CD4-positive, alpha-beta T cell treated with Interleukin-17A for 1 hour (primary cell): ENCODE results near the gene PLBD2.
A peak's percentile ranks its signal among the peaks of the same experiment; 100 is the strongest.

Experiments used
- DNase-seq: peaks from one replicate; pipeline ENCODE4 v3.0.0-alpha.2; 2020

Gene PLBD2

GRCh38 chr12:113422886-113423669 is 64.7 kb downstream of the PLBD2 start:
- no peak for DNase-seq

GRCh38 chr12:113424456-113424855 is 66.1 kb downstream of the PLBD2 start:
- DNase-seq: no peak

- DNase-seq: peak; percentile 47
These were observed 66.8 kb downstream of the PLBD2 start for GRCh38 chr12:113424915-113425823.

GRCh38 chr12:113425960-113426453 is 67.6 kb downstream of the PLBD2 start:
- DNase-seq: no peak

- DNase-seq: no peak
These were observed 69.5 kb downstream of the PLBD2 start for GRCh38 chr12:113427882-113428281.

- no peak for DNase-seq
These were observed 70.1 kb downstream of the PLBD2 start for GRCh38 chr12:113428482-113428881.

GRCh38 chr12:113432986-113433385 is 74.6 kb downstream of the PLBD2 start:
- no peak for DNase-seq

GRCh38 chr12:113435367-113435766 is 77.0 kb downstream of the PLBD2 start:
- DNase-seq: no peak

GRCh38 chr12:113436586-113436985 is 78.2 kb downstream of the PLBD2 start:
- DNase-seq: no peak

- DNase-seq: no peak
These were observed 78.8 kb downstream of the PLBD2 start for GRCh38 chr12:113436993-113437728.

- no peak for DNase-seq
These were observed 79.3 kb downstream of the PLBD2 start for GRCh38 chr12:113437729-113438100.

- DNase-seq: no peak
These were observed 80.3 kb downstream of the PLBD2 start for GRCh38 chr12:113438523-113439300.

GRCh38 chr12:113439301-113439597 is 80.9 kb downstream of the PLBD2 start:
- DNase-seq: no peak

GRCh38 chr12:113439606-113440030 is 81.2 kb downstream of the PLBD2 start:
- no peak for DNase-seq

- no peak for DNase-seq
These were observed 81.9 kb downstream of the PLBD2 start for GRCh38 chr12:113440336-113440735.
